IMR-90 (cell line): ENCODE data around the gene FGF12. TPM values are rescaled to one million over a fixed set of nuclear protein-coding genes. Genes with fewer than 3 reads are reported as not detected.

Source experiments
- ATAC-seq: fragments of 200-7000 bp; cut with Tn5 transposase; 2 replicates; pipeline ENCODE4 v1.9.1; 2020; ENCODE audit warnings: low read depth, mild to moderate bottlenecking, moderate library complexity
- BruUV-seq: library from RNA; stranded (reverse); fragments of 400-500 nt; replicated peaks from 2 replicates; lab custom pipeline; 2021; lab: Mats Ljungman, UMichigan
- CTCF ChIA-PET: fragments of 300-600 bp; formaldehyde crosslinking; extraction: SDS; loops from one replicate; lab custom pipeline; 2021; ENCODE audit warnings: antibody characterized with exemption; lab: Yijun Ruan, JAX
- POLR2A ChIA-PET: fragments of 300-600 bp; sonication (Branson Sonifier 250); formaldehyde crosslinking; loops from one replicate; lab custom pipeline; 2022; ENCODE audit warnings: antibody characterized with exemption; ENCODE audit not compliant: unreplicated experiment; lab: Charles Lee
- DNase-seq: peaks from one replicate; pipeline ENCODE4 v3.0.0; 2013
- H2AFZ ChIP-seq: replicated peaks from 2 replicates; pipeline ENCODE3; 2013; ENCODE audit warnings: low read length, mild to moderate bottlenecking; ENCODE audit not compliant: poor library complexity
- H2AK5ac ChIP-seq: 2 replicates; pipeline ENCODE4 v1.6.1; 2013; ENCODE audit warnings: low read depth, low read length, inconsistent platforms
- H2AK9ac ChIP-seq: replicated peaks from 2 replicates; pipeline ENCODE3; 2013; ENCODE audit warnings: mild to moderate bottlenecking, low read depth, low read length, moderate library complexity; ENCODE audit not compliant: poor library complexity
- H2BK120ac ChIP-seq: 2 replicates; pipeline ENCODE4 v1.6.1; 2013; ENCODE audit warnings: low read depth, low read length, inconsistent platforms
- H2BK15ac ChIP-seq: 3 replicates; pipeline ENCODE4 v1.6.1; 2013; ENCODE audit warnings: low read depth, low read length, inconsistent platforms
- H2BK20ac ChIP-seq: 2 replicates; pipeline ENCODE4 v1.6.1; 2013; ENCODE audit warnings: low read depth, mild to moderate bottlenecking, inconsistent platforms, low read length, moderate library complexity
- H2BK5ac ChIP-seq: 2 replicates; pipeline ENCODE4 v1.6.1; 2013; ENCODE audit warnings: mild to moderate bottlenecking, low read depth, low read length, inconsistent platforms; ENCODE audit not compliant: poor library complexity, severe bottlenecking
- H3K14ac ChIP-seq: replicated peaks from 2 replicates; pipeline ENCODE4 v1.6.1; 2013; ENCODE audit warnings: low read depth, low read length, inconsistent platforms
- H3K18ac ChIP-seq: 2 replicates; pipeline ENCODE4 v1.6.1; 2013; ENCODE audit warnings: low read depth, low read length, control low read depth
- H3K23ac ChIP-seq: 2 replicates; pipeline ENCODE4 v1.6.1; 2013; ENCODE audit warnings: low read depth, low read length, inconsistent platforms
- H3K27ac ChIP-seq: 2 replicates; pipeline ENCODE4 v1.5.1; 2013; ENCODE audit warnings: mild to moderate bottlenecking, control low read depth, low read length; ENCODE audit not compliant: insufficient read depth
- H3K27me3 ChIP-seq: 2 replicates; pipeline ENCODE4 v1.6.1; 2013; ENCODE audit warnings: low read length; ENCODE audit not compliant: control insufficient read depth, insufficient read depth
- H3K36me3 ChIP-seq: 2 replicates; pipeline ENCODE4 v1.6.1; 2013; ENCODE audit warnings: low read length, mixed read lengths; ENCODE audit not compliant: control insufficient read depth, insufficient read depth
- H3K4ac ChIP-seq: 2 replicates; pipeline ENCODE4 v1.6.1; 2013; ENCODE audit warnings: low read depth, low read length, inconsistent platforms
- H3K4me1 ChIP-seq: 2 replicates; pipeline ENCODE4 v1.6.1; 2013; ENCODE audit warnings: low read length, mixed read lengths; ENCODE audit not compliant: control insufficient read depth, insufficient read depth
- H3K4me2 ChIP-seq: 2 replicates; pipeline ENCODE4 v1.6.1; 2013; ENCODE audit warnings: low read depth, mild to moderate bottlenecking, control low read depth, low read length, moderate library complexity
- H3K4me3 ChIP-seq: 2 replicates; pipeline ENCODE4 v1.5.1; 2013; ENCODE audit warnings: low read depth, mild to moderate bottlenecking, control low read depth, low read length, moderate library complexity; ENCODE audit not compliant: insufficient read depth
- H3K56ac ChIP-seq: 2 replicates; pipeline ENCODE4 v1.6.1; 2013; ENCODE audit warnings: low read length, inconsistent platforms; ENCODE audit not compliant: insufficient read depth; ENCODE audit errors: extremely low read depth
- H3K79me1 ChIP-seq, 2 experiments: 2 replicates each; pipeline ENCODE4 v1.6.1; 2013; ENCODE audit warnings: low read length in 2 of 2, inconsistent platforms in 1 of 2, low read depth in 1 of 2
- H3K9ac ChIP-seq: 2 replicates; pipeline ENCODE4 v1.6.1; 2013; ENCODE audit warnings: low read depth, low read length, control low read depth
- H3K9me1 ChIP-seq: 2 replicates; pipeline ENCODE4 v1.6.1; 2013; ENCODE audit warnings: low read length, inconsistent platforms; ENCODE audit not compliant: insufficient read depth
- H3K9me3 ChIP-seq: 2 replicates; pipeline ENCODE4 v1.6.1; 2013; ENCODE audit warnings: low read length; ENCODE audit not compliant: control insufficient read depth, insufficient read depth
- H4K20me1 ChIP-seq: 2 replicates; pipeline ENCODE4 v1.6.1; 2013; ENCODE audit warnings: low read length, inconsistent platforms; ENCODE audit not compliant: insufficient read depth
- H4K5ac ChIP-seq: 2 replicates; pipeline ENCODE4 v1.6.1; 2013; ENCODE audit warnings: mild to moderate bottlenecking, low read depth, low read length, control low read depth
- H4K8ac ChIP-seq, 2 experiments: 2 replicates each; pipeline ENCODE4 v1.6.1; 2013; ENCODE audit warnings: low read depth in 2 of 2, low read length in 2 of 2, control low read depth in 1 of 2, inconsistent platforms in 1 of 2
- H4K91ac ChIP-seq: 2 replicates; pipeline ENCODE4 v1.6.1; 2013; ENCODE audit warnings: low read depth, low read length, inconsistent platforms; ENCODE audit not compliant: insufficient read depth
- BHLHE40 ChIP-seq: fragments of 150-350 bp; IDR thresholded peaks from 2 replicates; pipeline ENCODE4 v1.6.1; 2016; ENCODE audit warnings: mild to moderate bottlenecking, low read depth, low read length
- CTCF ChIP-seq: conservative IDR thresholded peaks from 2 replicates; pipeline ENCODE4 v1.5.1; 2012; ENCODE audit warnings: mild to moderate bottlenecking, low read depth, low read length, improper control_type of control experiment
- NFE2L2 ChIP-seq: fragments of 150-350 bp; IDR thresholded peaks from 2 replicates; pipeline ENCODE4 v1.6.1; 2016; ENCODE audit warnings: low read depth, mild to moderate bottlenecking, low read length
- POLR2A ChIP-seq: IDR thresholded peaks from 2 replicates; pipeline ENCODE4 v1.6.1; 2012; ENCODE audit warnings: mild to moderate bottlenecking, low read depth, low read length
- RAD21 ChIP-seq: IDR thresholded peaks from 2 replicates; pipeline ENCODE4 v1.6.1; 2012; ENCODE audit warnings: low read length, improper control_type of control experiment
- SMC3 ChIP-seq: fragments of 150-350 bp; IDR thresholded peaks from 2 replicates; pipeline ENCODE4 v1.6.1; 2016; ENCODE audit warnings: low read depth, mild to moderate bottlenecking, antibody characterized with exemption, low read length, moderate library complexity
- WGBS, 2 experiments: methylation state at CpG; one replicate each; pipeline versions ENCODE4 v1.1.5 to v1.1.7; 2013; ENCODE audit warnings: missing lambda C conversion rate in 2 of 2; ENCODE audit not compliant: insufficient read length in 1 of 2; ENCODE audit errors: extremely low coverage in 2 of 2; 5-methylcytosine and 5-hydroxymethylcytosine counted together
- dilution Hi-C: fragments of 300-500 bp; cut with HindIII; formaldehyde crosslinking; loops from one replicate; pipeline ENCODE4 v1.14.3; 2018; ENCODE audit warnings: low sequenced_read_pairs; ENCODE audit not compliant: unreplicated experiment
- in situ Hi-C: fragments of 300-500 bp; cut with MboI; formaldehyde crosslinking; loops from 3 replicates; pipeline ENCODE4 v1.14.3; 2019; ENCODE audit warnings: low sequenced_read_pairs, inconsistent platforms, mixed read lengths
- intact Hi-C: fragments of 100-400 bp; cut with micrococcal nuclease; formaldehyde crosslinking; loops from 2 replicates; pipeline ENCODE4 v1.10.0; 2022
- polyA plus RNA-seq, 3 experiments: library from polyadenylated mRNA; depleted of rRNA; stranded (reverse); fragments of >200 nt; gene quantifications; 2 replicates each; pipeline ENCODE4 v1.2.3, GENCODE V29; 2012; ENCODE audit warnings: low replicate concordance in 1 of 3
- total RNA-seq: library from RNA; depleted of rRNA; stranded (reverse); fragments of >200 nt; gene quantifications from 2 replicates; pipeline ENCODE4 v1.2.3, GENCODE V29; 2012

The FGF12 gene
- total and polyA plus RNA-seq, 2 of the 4 experiments (the other 2 are of a cell fraction), result not detected

- in situ Hi-C loops (loop anchor here (5.0 to 25.0 kb wide), 3 partner anchors 236 to 1008 kb away; no protein-coding TSS in a partner anchor), intact Hi-C loops (loop anchor here (1.0 to 10.0 kb wide), 4 partner anchors 237 to 1208 kb away; no protein-coding TSS in a partner anchor), dilution Hi-C loops (no loop called here)
- WGBS, 2 experiments, result no CpG with 5 or more reads among the region's 6 CpGs
- Histone ChIP-seq H3K27me3 (no peaks in the 10 kb centered on the region), H3K27ac (no peak overlapping the region), H3K4me3 (no peak overlapping the region), H3K14ac (no peak overlapping the region), H3K4me2 (no peak overlapping the region), H2BK5ac (no peak overlapping the region), H3K4me1 (no peaks in the 10 kb centered on the region), H3K23ac (no peak overlapping the region), H2BK120ac (no peak overlapping the region), H4K20me1 (no peaks in the 10 kb centered on the region), H2AFZ (no peak overlapping the region), H3K9me3 (no peaks in the 10 kb centered on the region), H3K18ac (no peak overlapping the region), H2BK15ac (no peak overlapping the region), H4K8ac (no peak overlapping the region), H2AK5ac (no peak overlapping the region), H4K91ac (no peak overlapping the region), H4K5ac (no peak overlapping the region), H3K4ac (no peak overlapping the region), H2AK9ac (no peak overlapping the region), H3K9me1 (no peaks in the 10 kb centered on the region), H2BK20ac (no peak overlapping the region), H3K56ac (no peak overlapping the region), H3K79me1 (no peaks in the 10 kb centered on the region), H3K36me3 (no peaks in the 10 kb centered on the region), H3K9ac (no peak overlapping the region)
- peak; percentile 98 for ATAC-seq
- CTCF ChIA-PET, result interaction anchor here (0.6 to 1.3 kb wide), 3 partner anchors 234 to 1006 kb away, joined by 3 read pairs; no protein-coding TSS in a partner anchor
- BruUV-seq, result no TSS peak
- peak; percentile 42; the same call in 1 of the 2 replicates for TF ChIP-seq POLR2A
- peak; percentile 82 for TF ChIP-seq SMC3
- peak; percentile 91 for TF ChIP-seq CTCF
- TF ChIP-seq BHLHE40, result no peak
- TF ChIP-seq RAD21, result peak; percentile 89
- no peak for TF ChIP-seq NFE2L2
- POLR2A ChIA-PET, result no interaction called here
- peak; percentile 84 for DNase-seq
These were observed 160.5 kb downstream of the FGF12 start for GRCh38 chr3:192566706-192567290.
